ENCODE data around the gene TATDN3.
"Not testable (repeated sequence)": the region's sequence is repeated elsewhere in the genome, so short reads cannot be mapped to it uniquely, and the experiment has no call there.

TATDN3 gene

GRCh38 chr1:212827831-212828278 lies 36.2 kb downstream of the TATDN3 start:
- DNase-seq (ENCODE audit: low spot score): no peak

DNA sequence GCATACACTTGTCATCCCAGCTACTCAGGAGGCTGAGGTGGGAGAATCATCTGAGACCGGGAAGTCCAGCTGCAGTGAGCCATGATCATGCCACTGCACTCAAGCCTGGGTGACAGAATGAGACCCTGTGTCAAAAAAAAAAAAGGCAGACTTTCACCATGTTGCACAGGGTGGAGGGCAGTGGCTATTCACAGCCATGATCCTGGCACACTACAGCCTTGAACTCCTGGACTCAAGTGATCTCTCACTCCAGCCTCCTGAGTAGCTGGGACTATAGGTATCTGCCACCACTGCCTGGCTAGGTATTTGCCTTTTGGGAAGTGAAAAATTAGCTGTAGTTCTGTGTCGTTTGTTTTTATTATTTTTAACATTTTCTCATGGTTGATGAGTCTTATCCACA lies 36.7 kb downstream of the TATDN3 start:
- no peak for DNase-seq (ENCODE audit: low spot score)

- DNase-seq (ENCODE audit: low spot score): not testable (repeated sequence)
These were observed 41.8 kb downstream of the TATDN3 start for GRCh38 chr1:212833211-212834207.

GRCh38 chr1:212838145-212838544 lies 46.5 kb downstream of the TATDN3 start:
- no peak for DNase-seq (ENCODE audit: low spot score)

- not testable (repeated sequence) for DNase-seq (ENCODE audit: low spot score)
These were observed 52.8 kb downstream of the TATDN3 start for GRCh38 chr1:212844521-212844920.

DNA sequence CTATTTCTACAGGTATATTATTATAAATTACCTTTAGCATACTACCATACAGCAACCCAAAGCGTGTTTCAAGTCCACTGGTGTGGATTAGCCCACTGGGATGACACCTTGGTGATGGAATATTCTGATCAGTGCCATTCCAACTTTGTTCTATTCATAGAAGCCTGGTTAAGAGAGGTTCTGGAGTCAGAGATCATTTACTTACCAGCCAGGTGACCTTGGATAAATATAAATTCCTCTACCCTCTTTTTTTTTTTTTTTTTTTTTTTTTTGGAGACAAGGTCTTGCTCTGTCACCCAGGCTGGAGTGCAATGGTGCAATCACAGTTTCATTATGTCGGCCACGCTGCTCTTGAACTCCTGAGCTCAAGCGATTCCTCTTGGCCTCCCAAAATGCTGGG lies 55.9 kb downstream of the TATDN3 start, which contains the start of gene SPATA45:
Gene SPATA45, minus strand, starts transcription at position 101 of the 400 bp plus-strand sequence. CDS start 11,500 bp downstream, outside the sequence.
- no peak for DNase-seq (ENCODE audit: low spot score)

- no peak for DNase-seq (ENCODE audit: low spot score)
These were observed 60.5 kb downstream of the TATDN3 start for GRCh38 chr1:212852105-212852688.

DNA sequence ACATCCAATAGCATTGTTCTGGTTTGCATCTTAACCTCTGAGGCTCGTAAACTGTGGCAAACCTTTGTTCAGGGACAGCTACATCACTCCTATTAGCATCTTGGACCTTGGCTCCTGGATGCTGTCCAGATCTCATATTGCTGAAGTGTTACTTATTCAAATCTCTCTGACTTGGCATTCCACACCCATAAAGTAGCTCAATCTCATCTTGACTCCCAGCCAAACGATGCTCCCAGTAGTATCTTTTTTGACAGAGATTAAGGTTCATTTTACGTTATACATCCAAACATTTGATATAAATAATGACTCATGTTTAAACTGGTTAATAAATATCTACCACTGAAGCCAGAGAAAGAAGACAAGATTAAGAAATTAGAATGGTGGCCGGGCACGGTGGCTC lies 62.0 kb downstream of the TATDN3 start:
- no peak for DNase-seq (ENCODE audit: low spot score)

DNA sequence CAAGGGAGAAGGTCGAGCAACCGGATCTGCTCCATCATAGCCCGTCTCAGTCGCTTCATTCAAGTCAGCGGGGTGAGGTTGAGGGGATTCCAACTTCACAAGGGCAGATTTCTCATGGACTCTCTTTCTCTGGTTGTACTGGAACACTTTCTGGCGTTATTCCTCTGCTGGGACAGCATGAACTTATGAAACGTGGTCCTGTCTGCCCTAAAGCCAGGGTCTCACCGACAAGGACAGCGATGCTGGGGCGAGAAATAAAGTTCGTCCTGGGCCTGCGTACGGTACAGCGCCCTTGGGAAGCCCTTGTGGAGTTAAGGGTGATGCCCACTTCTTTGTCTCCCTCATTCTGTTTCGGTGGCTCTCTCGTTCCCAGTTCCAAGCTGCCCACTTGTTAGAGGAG lies 65.1 kb downstream of the TATDN3 start:
- no peak for DNase-seq (ENCODE audit: low spot score)

- peak; percentile 80 for DNase-seq (ENCODE audit: low spot score)
These were observed 66.3 kb downstream of the TATDN3 start, which contains the start of gene FLVCR1 for GRCh38 chr1:212857992-212858460. TSS of gene FLVCR1 (plus strand) at chr1:212858275. CDS start at chr1:212858453, 178 bp downstream.

- no peak for DNase-seq (ENCODE audit: low spot score)
These were observed 67.0 kb downstream of the TATDN3 start for GRCh38 chr1:212858461-212859265.

GRCh38 chr1:212860713-212861581 lies 69.3 kb downstream of the TATDN3 start:
- DNase-seq (ENCODE audit: low spot score): peak; percentile 26

DNA sequence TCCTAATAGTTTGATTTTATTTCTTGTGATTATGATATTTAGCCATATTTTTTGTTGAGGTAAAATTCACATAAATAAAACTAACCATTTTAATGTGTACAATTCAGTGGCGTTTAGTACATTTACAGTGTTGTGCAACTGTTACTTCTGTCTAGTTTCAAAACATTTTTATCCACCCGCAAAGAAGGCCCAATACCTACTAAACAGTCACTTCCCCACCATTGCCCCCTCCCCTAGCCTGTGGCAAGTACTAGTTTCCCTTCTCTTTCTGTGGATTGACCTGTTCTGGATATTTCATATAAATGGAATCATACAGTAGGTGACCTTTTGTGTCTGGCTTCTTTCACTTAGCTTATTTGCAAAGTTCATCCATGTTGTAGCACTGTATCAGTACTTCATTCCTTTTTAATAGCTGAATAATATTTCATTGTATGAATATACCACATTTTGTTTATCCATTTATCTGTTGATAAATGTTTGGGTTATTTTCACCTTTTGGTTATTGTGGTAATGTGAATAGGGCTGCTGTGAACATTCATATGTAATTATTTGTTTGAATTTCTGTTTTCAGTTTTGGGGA lies 70.5 kb downstream of the TATDN3 start:
- DNase-seq (ENCODE audit: low spot score): no peak

DNA sequence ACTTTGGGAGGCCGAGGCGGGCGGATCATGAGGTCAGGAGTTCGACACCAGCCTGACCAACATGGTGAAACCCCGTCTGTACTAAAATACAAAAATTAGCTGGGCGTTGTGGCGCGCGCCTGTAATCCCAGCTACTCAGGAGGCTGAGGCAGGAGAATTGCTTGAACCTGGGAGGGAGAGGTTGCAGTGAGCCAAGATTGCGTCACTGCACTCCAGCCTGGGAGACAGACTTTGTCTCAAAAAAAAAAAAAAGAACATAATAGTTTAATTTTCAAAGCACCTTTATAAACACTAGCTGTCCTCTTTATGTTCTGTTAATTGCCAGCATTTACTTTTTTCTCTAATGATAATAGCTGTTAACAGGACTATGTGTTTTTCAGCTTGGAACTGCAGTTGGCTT lies 71.7 kb downstream of the TATDN3 start:
- DNase-seq (ENCODE audit: low spot score): not testable (repeated sequence)

DNA sequence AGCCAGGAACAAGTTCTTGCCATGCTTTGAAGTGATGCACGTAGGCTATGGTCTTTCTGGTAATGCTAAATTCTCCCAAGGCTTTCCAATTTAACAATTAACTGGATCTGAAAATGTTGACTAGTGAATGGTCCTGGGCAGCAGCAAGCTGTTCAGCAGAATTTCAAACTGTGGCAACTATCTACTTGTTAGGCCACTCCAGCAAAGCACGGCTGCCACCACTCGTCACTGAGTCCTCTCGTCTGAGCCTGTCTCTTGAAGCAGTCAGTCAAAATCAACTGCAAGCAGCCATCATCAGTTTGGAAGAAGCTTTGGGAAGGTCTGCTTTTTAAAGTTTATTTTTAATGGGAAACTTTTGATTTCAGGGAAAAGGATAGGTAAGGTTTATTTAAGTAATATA lies 72.5 kb downstream of the TATDN3 start:
- no peak for DNase-seq (ENCODE audit: low spot score)

Data from hematopoietic multipotent progenitor cell treated with erythropoietin and hydrocortisone succinate and interleukin-3 and kit ligand, for 17 days (in vitro differentiated cells).